Retina (tissue), 1 donor: ENCODE results near the gene THAP3.
"Not testable (repeated sequence)": the region's sequence is repeated elsewhere in the genome, so short reads cannot be mapped to it uniquely, and the experiment has no call there.

Experiments used
- DNase-seq: peaks from one replicate; pipeline ENCODE4 v3.0.0-alpha.2; 2016

THAP3 gene

GRCh38 chr1:6591644-6592043, 33.0 kb upstream of the THAP3 start:
- no peak for DNase-seq

DNA sequence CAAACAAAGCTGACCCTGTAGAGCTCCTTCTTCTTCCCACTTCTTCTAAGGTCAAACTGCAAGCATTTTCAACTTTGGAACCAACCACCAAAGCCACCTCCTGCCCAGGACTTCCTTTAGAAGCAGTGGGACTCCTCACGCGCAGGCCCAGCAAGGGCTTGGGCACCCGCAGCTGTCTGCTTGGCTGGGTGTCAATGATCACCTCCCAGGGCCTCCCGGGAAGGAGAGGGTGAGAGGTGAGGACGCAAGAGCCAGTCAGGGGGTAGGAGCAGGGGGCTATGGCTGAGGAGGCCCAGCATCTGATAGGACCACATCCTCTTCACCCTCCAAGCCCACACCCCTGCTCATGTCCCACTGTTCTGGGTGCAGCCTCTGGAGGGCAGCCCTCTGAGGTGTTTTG, 32.2 kb upstream of the THAP3 start:
- no peak for DNase-seq

GRCh38 chr1:6592865-6593593, 31.6 kb upstream of the THAP3 start:
- DNase-seq: no peak

- no peak for DNase-seq
Measured at GRCh38 chr1:6593810-6594209, 30.9 kb upstream of the THAP3 start.

GRCh38 chr1:6594977-6595740, 29.5 kb upstream of the THAP3 start:
- DNase-seq: no peak

- DNase-seq: no peak
Measured at GRCh38 chr1:6596351-6596750, 28.3 kb upstream of the THAP3 start.

- no peak for DNase-seq
Measured at GRCh38 chr1:6596886-6597776, 27.5 kb upstream of the THAP3 start.

DNA sequence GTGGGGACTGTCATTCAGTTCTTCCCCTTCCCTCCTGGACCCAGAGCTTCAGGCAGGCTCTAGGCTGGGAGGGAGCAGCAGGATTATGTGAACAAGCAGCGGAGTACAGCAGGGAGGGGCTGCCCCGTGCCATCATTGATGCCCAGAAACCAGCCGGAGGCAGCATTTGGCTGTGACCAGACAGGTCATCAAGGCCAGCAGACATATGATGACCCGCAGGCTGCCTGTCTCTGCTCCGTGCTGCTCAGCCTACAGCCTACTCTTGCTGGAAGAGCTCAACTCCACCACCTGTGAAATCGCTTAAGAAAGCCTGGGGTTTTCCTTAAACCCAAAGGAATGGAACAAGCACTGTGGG, 26.9 kb upstream of the THAP3 start:
- no peak for DNase-seq

GRCh38 chr1:6599141-6599975, 25.3 kb upstream of the THAP3 start:
- no peak for DNase-seq

- not testable (repeated sequence) for DNase-seq
Measured at GRCh38 chr1:6599991-6600390, 24.7 kb upstream of the THAP3 start.

DNA sequence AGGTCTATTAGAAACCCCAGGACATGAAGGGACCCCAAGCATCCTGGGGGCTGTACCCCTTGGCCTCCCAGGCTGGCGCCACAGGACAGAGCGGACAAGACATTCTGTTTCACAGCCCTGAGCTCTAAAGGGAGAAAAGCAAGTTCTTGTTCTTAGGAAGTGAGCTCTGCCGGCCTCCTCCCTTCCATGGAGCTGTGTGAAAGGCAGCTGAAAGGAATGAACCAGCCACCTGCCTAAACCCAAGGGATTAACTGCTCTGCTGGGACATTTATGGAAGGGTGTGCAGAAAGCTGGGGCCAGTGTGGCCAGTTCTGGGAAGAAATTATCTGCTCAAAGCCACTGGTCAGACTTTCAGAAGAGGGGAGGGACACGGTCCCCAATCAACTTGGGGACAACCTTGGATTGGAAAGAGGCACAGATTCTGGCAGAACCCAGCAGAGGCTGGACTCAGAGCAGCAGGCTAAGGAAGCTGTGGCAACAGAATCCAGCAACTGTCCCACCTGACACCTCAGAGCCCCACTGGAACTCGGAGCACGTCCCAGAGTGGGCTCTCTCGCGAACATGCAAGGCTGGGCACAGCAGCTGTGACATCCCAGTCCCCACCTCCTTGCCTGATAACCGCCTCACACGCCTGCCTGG, 24.1 kb upstream of the THAP3 start:
- DNase-seq: no peak

DNA sequence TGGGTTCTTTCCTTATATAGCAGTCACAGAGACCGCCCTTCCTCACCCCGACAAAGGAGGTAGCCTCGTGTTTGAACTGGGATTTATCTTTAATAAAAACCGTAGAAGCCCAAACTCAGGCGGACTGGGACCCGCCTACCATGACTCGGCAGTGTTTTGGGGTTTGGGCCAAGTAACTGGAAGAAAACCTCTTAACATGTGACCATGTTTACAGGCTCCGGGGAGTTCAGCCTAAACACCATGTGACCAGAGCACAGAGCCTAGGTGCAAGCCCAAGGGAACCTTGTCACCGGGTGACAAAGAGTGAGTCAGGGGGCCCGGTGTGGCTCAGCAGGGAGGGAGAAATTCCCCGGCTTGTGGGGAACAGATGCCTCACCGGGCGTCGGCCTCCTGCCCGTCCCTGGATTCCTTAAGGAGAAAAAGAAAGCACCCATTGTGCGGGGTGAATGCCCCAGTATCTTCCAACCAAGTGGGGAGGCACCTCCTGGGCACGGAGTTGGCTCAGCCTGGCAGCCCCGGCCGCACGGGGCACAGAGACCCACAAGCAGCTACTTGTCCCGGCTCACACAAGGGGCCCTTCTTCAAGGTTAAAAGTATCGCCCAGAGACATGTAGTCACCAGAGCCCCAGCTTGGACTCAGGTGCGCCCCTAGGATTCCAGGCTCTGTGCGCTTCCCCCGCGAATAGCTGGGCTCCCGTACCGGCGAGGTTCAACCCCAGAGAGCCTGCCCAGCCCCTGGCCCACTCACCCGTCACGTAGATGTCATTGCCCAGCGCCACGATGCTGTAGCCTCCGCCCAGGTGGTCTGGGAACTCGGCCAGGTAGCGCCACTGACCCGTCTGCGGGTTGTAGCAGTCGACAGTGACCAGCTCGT, 23.4 kb upstream of the THAP3 start:
- peak; percentile 66 for DNase-seq

- DNase-seq: peak; percentile 90
Measured at GRCh38 chr1:6601923-6602668, 22.6 kb upstream of the THAP3 start.

DNA sequence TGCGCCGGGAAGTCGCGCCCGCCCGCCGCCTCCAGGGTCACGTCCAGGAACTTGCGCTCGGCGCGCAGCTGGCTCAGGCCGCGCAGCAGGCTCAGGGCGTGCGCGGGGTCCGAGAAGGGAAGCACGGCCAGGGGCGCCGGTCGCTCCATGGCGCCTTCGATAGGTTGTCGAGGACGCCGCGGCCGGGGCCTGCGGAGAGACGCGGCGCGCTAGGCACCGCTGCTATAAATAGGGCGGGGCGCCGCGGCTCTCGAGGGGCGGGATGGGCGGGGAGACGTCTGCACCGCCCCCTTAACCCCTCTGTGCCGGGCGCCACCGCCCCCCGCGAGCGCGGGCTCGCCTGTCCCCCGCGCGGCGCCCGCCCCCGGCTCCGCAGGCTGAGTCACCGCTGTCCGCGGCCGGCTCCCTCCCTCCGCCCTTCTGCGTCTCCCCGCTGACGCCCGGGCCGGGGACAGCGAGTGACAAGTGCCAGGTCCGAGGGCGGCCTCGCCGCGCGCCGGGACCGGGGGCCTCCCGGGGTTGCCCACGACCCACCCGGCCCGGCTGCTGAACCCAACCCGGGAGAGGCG, 21.9 kb upstream of the THAP3 start, which contains the start of gene KLHL21:
Gene KLHL21, minus strand, starts transcription at position 201 of the 569 bp plus-strand sequence. Its CDS starts 52 bp downstream, at position 149.
- DNase-seq: peak; percentile 88

- peak; percentile 87 for DNase-seq
Measured at GRCh38 chr1:6603238-6603914, 21.3 kb upstream of the THAP3 start.

DNA sequence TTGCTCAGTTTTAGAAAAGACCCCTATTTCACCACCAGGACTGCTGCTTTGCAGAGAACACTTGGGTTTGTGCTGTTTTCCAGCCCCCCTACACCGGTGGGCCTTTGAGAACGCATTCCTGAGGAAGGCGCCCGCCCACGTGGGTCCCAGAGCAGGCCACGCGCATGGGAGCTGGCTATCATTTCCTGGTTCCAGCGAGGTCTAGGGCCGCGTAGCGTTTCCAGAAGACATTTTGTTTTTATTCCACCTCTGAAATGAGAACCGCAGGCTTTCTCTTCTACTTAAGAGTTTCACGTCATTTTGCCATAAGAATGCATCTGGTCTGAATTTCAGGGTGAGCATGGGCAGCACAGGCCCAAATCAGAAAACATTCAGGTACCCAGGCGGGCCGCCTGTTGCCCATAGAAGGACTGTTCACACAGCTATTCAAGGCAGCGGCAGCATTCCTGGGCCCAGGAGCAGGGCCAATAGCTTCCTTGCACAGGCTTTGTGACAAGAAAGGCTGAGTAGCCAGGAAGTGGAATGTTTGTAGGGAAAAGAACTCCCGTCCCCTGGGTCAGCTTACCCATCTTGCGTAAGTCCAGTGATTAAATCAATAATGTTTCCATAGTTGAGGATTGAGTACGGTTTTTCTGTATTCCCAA, 20.6 kb upstream of the THAP3 start:
- no peak for DNase-seq

GRCh38 chr1:6612641-6613360, 11.9 kb upstream of the THAP3 start:
- peak; percentile 82 for DNase-seq
